Muscle of arm (tissue), 12 donors: ENCODE results near the gene PNKP. TPM values are rescaled to one million over a fixed set of nuclear protein-coding genes. Genes with fewer than 3 reads are reported as not detected.
A peak's percentile ranks its signal among the peaks of the same experiment; 100 is the strongest.

Experiments used
- DNase-seq: peaks from one replicate; pipeline ENCODE4 v3.0.0-alpha.2; 2013
- polyA plus RNA-seq, 12 donors: library from polyadenylated mRNA; unstranded; fragments of 120-200 nt; gene quantifications; one replicate each; pipeline ENCODE4 v1.2.1, GENCODE V29; 2013; ENCODE audit not compliant: insufficient read length in 12 of 12

The PNKP gene
- polyA plus RNA-seq, 12 donors = 17.2 to 73.0 (median 28.5) TPM; not detected in 1

DNA sequence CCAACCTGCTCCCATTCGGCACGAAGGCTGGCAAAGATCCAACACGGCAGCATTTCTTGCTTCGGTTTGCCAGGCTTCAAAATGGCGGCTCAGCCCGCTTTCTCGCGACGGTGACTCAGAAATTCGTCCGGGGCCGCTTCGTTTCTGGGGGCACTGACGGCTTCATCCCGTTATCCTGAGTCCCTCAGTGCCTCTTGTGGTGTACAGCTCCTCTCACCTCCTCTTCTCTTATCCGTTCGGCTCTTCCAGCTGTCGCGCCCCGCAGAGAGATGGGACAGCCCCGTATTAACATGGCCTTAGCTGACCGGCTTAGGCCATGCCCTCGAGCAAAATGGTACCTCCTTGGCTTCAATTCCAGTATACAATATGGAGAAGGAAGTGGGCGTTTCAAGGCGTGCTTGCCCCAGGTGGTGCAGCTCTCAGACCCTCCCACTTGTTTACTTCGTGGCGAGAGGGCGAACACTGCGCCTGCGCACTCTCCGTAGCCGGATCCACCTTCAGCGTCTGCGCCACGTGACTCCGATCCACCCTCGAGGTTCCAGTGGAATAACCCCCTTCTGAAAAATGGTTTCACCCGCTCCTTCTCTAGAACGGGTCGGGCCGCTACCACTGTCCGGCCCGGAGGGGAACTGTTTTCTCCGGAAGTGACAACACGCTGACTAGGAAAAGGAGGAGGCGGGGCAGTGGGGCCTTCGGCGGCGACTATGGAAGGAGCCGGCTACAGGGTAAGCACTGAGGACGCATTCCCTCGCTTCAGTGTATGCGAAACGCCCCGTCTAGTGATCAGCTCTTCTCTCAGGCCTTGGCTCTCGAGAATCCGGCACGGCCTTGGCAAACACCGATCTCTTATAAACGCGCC lies 9.9 kb upstream of the PNKP start, which contains the start of the genes AKT1S1 and TBC1D17:
Gene AKT1S1, minus strand, starts transcription at position 336 of the 859 bp plus-strand sequence. CDS start 4,060 bp downstream, outside the sequence.
Gene TBC1D17, plus strand, starts transcription at position 683 of the 859 bp plus-strand sequence. Its CDS starts 22 bp downstream, at position 705.
- DNase-seq = peak; percentile 100

DNA sequence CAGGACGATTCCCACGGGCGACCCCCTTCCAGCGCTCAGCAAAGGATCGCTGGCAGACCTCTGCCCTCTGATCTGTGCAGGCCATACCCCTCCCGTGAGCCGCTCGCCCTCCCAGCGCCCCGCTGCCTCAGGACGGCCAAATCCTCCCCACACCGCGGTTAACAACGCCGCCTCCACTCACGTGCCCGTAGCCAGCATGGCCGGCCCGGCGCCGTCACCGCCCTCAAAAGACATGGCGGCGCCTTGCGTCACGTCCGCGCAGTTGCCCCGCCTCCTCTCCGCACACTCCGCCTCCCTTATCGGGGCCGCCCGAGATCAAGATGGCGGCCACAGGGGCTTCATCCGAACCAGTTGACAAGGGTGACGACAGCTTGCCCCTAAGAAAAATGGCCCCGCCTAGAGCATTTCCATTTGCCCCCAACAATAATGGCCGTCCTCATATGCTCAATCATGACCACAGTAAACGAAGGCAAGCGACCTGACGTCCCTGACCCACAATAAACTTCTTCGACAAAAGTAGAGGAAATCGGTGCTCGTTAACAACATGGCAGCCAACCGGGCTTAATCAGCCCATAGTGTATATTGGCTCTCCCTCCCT lies 9.1 kb upstream of the PNKP start:
- peak; percentile 99 for DNase-seq

DNA sequence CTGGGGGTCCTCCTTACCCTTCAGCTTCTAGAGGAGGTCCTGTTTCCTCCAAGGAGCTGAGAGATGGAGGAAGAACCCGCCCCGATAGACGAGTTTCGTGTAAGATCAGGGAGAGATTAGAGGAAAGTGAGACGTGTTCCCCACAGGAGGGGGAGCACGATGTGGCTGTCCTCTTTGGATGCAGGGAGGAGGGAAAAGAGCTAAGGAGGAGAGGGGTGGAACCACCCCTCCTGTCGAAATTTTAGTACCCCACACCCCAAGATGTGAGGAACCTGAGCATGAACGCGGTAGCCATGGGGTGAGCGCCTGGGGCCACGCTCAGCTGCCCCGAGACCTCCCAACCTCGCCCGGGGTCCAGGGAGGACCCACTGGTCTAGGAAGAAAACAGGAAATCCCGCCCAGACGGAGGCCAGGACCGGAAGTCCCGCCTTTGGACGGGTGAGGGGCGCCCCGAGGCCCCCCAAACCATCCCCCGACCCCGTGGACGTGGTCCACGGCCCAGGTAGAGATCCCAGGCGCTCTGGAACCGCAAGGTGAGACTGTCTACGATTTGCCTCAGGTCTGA lies 8.6 kb upstream of the PNKP start:
- peak; percentile 81 for DNase-seq

DNA sequence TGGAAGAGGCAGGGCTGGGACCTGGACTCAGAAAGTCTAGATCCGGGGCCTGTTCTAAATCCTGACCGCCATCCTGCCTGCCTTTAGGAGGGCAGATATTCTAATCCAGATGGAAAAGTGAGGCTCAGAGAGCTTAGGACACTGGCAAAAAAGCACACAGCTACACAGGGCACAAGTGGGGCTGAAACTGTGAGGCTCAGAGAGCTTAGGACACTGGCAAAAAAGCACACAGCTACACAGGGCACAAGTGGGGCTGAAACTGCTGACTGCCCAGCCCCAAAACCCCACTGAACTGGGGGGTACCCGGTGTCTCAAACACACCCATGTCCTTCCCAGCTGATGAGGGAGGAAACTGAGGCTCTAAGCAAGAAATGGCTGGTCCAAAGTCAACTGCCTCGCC lies 7.8 kb upstream of the PNKP start:
- DNase-seq = no peak

DNA sequence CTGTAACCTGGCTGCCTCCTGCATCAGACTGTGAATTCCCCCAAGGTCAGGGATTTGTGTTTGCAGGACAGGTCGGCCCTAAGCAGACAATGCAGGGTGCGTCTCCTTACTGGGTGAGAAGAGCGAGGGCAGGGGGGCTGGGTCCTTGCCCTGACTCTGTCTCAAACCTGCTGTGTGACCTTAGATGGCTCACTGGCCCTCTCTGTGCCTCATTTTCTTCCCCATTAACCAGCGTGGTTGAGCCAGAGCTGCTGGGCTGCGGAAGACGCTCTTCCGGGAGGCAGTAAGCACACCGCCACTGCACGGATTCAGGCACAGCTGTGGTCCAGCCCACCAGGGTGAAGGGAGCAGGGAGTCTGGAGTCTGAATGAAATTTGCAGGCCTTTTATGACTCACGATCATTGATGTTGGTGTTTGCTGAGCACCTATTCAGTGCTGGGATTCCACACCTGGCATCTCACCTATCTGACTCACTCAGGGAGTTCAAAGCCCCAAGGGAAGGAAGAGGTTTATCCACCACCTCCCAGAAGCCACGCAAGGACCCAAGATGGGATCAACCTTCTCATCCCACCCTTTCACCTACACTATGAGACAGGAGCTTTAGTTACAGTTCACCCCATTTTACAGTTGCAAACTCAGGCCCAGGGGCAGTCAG lies 7.3 kb upstream of the PNKP start:
- no peak for DNase-seq

DNA sequence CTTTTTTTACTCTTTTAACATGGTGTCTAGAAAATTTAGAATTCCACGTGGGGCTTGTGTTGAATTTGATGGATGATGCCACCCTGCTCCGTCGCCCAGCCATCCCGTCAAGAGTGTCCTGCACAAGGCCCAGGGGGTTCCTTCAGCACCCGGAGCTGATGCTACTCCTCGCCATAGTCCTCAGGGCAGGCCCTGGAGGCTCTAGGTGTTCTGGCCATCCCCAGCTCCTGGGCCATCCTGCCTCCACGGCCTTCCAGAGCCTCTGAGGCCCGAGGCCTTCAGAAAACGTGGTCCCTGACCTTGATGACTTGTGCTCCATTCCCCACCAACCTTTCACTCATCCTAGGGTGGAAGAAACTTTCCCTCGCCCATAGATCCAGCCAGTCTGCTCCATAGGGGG lies 6.5 kb upstream of the PNKP start:
- DNase-seq = no peak

DNA sequence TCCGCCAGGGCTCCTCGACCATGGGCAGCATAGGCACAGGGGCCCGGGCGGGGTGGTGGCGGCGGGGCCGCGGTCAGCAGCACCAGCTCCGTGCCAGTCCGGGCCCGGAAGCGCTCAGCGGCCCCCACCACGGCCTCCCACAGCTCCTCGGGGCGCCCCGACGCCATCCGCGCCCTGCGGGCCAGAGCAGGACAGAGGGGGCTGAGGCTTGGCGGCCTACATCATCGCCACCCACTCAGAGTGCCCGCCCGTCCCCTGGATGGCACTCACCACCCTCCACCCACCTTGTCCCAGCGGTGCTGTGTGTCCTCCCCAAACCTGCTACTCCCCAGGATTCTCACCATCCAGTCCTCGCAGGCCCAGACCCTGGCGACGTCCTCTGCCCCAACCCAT lies 5.7 kb upstream of the PNKP start:
- DNase-seq = no peak

DNA sequence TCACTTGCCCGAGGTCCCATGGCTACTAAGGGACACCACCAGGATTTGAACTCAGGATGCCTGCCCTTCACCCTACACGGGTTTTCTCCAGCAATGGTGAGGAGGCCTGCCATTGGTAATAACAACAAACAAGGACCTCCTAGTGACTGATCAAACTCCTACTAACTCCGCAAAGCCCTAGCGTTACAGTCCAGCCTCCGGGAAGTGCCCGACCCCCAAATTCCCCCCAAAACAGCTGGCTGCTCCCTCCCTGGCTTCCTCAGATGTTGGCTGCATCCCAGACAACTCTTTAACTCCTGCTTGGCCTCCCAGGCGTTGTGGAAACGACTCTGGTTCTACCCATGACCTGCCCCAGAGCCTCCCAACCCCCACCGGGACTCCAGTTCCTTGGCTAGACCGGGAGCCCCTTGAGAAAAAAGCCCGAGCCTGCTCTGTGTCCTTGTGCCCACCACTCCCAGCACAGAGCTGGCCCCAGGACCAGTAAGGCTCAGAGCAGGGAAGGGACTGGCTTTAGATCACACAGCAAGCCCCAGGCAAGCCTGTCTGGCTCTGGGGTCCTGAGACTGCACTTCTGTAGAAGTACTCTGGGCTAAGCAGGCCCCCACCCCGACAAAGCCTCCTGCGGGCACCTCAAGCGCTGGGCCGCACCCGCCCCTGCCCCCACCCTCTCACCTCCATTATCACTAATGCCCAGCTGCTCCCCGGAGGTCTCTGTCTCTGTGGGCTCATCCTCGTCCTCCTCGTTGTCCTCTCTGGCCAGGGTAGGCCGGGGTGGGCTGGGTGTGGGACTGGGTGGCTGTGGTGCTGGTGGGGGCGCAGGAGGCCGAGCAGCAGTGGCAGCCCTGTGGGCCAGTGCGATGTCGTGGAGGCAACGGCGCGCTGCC lies 5.1 kb upstream of the PNKP start:
- DNase-seq = no peak

DNA sequence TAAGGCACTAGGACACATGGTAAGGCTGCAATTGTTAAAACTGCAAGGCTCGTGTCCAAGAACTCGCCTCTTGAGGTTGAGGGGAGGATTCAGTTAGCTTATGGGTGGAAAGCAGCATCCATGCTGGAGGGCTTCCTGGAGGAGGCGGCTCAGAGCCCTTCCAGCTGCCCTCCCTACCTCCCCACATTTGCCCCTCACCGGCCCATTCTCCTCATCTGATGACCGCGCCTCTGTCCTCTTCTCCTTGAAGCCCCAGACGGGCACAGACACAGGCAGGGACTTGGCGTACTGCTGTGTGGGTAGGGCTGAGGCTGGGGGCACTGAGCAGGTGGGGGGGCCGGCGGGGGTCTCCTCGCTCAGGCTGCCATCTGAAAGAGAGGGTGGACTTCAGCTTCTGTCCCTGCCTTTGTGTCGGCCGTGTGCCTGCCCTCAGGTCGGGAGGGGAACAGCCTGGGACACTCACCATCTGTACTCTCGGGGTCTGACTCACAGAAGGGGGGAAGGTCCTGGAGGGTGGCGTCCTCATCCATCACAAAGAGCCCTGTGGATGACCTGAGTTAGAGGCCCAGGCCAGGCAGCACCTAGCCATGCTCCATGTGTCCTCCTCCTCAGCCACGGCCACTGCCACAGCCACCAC lies 4.1 kb upstream of the PNKP start:
- DNase-seq = no peak

DNA sequence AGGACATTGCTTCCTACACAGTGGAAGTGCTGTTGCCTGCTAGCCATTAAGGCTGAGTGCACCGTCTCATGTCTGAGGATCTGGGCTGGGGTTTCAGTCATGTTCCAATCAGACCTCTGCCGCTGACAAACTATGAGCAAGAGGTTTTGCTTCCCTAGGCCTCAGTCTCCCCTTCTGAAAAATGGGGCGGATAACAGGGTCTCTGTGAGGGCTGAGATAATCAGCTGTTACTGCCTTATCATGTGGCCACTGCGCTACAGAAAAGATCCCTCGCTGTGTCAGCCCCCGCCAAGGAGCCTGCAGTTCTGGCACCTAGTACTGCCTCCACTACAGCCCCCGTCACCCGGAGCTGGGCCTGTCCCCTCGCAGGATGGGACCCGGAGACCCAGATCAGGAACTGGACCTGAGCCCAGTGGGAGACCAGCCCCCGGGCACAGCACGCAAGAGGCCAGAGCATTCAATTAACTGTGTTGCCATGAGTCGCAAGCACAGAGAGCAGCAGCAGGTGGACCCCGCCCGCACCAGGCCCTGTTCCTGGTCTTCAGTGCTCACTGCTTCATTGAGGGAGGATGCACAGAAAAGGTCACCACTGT lies 3.0 kb upstream of the PNKP start:
- no peak for DNase-seq

DNA sequence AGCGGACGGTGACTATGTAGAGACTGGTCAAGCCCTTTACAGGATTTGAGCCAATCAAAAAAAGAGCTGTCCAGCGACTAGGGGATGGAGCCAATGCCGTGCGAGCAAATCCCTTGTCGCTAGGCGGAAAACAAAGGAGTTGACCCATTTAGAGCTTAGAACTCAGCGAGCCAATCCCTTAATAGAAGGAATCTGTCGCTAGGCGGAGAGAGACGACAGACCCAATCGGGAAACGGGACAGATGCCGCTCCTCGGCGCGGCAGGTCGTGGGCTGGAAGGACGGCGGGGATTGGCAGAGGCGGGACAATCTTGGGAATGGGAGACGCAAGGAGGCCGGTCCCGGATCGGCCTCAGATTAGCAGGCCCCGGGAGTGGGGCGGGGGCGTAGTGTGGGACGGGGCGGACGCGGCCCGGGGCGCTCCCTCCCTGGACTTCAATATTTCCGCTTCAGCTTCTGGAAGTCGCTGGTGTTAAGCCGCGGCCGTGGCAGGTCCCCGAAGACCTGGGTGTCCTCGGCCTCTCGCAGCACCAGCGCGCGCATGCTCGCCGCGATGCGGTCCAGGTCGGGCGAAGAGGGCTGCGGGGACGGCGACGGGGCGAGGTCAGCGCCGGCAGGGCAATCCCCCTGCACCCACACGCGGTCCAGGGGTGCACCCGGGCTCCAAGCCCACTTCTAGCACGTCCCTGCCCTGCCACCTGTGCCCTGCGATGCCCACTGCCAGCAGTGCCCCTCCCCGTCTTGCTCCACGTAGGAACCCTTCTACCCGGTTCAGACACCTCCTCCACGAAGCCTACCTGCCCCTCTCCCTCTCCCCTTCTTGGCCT lies 2.3 kb upstream of the PNKP start:
- peak; percentile 99 for DNase-seq

DNA sequence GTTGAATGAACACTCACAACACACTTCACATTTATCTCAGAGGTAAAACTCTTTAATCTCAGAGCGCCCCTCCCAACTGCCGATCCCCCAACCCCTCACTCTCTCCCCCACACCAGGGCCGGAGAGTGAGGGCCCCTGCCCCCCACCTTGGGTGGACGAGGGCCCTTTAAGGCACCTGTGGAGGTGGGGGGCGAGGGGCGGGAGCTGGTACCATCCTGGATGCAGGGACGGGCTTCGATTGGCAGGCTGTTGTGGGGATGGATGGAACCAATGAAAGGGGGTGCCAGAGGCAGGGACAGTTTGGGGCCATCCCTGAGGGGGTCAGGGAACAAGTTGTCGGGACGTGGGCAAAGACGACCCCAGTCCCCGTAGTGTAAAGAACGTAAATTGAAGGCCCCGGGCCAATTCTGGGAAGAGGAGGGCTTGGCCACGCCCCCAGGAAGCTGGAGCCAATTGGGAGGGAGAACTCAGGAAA lies 1.7 kb upstream of the PNKP start:
- DNase-seq = no peak

DNA sequence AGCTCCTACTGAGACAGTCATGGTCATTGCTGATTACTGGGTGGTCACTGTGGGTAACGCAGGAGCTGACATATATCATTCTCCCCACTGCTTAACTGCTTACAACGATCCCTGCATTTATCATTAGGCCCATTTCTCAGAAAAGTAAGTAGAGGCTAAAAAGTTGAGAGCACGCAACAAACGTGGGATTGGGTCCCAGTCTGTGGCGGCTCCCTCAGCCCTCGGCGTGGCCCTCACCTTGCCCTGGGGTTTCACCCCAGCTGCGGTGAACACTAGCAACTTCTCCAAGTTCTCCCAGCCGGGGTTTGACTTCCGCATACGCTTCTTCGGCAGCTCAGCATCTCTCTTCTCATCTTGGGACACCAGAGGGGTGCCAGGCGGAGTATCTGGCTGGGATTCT lies 2.5 kb downstream of the PNKP start:
- DNase-seq = no peak

DNA sequence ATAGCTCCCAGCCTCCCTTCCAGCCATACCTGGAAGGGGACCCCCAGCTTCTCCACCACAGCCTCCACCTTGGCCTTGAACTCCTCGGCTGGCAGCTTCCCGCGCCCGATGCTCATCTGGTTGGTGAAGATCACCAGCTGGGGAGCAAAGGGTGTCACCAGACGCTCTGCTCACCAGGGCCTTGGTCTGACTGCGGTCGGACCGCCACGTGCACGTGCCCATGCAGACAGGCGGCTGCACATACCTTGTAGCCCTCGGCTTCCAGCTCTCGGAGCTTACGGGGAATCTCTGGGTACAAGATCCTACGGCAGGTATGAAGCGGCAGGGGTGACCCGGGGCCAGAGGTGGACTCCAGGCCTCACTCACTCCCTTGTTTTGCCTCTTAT lies 3.4 kb downstream of the PNKP start:
- no peak for DNase-seq

DNA sequence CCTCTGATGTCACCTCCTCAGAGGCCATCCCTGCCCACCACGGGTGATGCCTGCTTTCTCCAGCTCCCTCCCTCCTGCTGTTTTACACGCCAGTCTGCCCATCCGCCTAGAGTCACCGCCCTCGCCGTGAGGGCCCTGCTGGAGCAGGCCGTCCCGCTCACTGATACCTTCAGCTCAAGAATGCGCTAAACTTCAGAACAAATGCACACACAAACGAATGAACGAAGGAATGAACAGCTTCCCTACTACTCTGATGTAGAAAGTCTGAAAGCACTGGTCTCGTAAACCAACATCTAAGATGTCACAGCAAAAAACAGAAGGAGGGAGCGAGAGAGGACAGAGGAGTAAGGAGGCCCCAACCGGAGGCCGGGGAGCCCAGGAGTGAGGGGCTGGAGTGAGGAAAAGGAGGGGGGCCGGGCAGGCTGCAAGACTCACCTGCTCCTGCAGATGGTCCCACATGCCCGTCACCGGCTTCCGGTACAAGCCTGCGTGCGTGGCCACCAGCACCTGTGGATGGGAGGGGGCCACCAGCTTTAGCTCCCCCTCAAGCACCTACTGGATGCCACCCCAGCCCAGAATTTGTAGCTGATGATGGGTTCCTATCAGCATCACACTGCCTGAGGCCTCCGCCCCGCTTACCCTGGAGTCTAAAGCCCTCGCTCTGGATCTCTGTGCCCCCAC lies 4.0 kb downstream of the PNKP start:
- no peak for DNase-seq

DNA sequence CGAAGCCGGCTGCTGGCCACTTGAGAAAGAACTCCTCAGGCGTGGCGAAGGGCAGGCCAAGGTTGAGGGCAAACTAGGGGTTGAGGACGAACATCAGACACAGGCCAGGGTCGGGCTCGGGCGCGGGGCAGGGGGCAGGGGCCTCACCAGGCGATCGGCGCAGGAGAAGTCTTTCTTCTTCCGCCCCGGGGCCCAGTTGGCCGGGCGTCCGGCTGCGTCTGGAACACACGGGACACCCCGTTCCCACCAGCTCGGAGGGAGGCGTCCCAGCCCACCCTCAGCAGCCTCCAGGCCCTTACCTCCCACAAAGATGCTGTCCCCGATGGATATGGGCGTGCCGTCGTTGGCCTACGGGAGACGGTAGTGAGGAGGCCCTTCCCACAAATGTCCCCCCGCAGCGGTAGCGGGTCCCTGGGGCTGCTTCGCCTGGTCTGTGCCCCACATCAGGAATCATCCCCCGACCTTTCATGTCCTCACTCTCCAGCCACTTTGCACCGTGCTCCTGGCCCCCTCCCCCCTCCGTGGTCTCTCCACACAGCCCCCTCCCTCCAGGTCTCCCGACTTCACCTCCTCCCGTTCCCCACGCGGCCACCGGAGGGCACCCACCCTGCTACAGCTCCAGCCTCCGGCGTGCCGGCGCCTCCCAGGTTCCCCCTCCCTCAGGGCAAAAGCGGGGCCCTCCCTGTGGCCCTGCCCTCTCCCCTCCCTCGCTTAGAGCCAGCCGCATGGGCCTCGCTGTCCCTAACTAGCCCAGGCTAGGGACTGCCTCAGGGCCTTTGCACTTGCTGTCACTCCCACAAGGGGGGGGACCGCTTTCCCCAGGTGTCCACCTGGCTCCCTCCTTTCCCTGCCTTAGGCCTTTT lies 4.8 kb downstream of the PNKP start:
- no peak for DNase-seq

DNA sequence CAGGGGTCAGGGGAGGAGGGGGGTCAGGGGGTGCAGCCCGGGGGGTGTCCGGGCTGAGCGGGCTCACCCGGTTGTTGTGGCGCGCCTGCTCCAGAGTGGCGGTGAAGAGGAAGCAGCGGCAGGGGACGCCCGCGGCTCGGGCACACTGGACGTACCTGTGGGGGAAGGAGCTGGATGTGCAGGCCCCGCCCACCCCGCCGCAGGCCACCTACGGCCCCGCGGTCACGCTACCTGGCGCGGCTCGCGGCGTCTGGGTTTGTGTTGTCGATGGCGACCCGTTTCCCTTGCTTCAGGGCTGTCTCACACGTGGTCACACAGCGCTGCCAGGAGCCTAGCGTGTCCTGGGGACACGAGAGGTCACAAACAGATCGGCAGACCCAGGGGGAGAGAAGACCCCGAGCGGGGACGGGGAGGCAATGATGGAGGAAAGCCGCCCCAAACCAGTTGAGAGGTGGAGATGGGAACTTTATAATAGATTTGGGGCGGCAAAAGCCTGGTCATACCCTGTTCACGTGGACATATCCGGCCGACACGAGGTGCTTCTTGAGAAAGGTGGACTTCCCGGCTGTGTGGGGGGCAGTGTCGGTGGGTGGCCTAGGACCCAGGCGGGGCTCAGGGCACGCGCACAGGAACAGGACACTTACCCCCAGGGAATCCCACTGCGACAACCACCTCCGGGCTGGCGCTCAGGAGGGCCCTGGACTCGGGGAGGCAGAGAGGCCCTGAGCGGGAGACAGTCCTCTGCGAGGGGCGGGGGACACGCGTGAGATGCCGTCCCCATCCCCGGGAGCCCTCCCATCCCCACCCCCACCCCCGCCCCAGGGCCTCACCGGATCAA lies 5.6 kb downstream of the PNKP start:
- no peak for DNase-seq
